Fibroblast of lung (primary cell): Measurements from ENCODE around the gene GXYLT1.

ENCODE experiments used
- EZH2 ChIP-seq: IDR thresholded peaks from 2 replicates; pipeline ENCODE4 v1.5.1; 2012; ENCODE audit warnings: low read length, control low read depth, mild to moderate bottlenecking; ENCODE audit errors: missing control alignments
- TF ChIP-seq, protein P1 (sequence below), 2 donors: IDR thresholded peaks in 1 of 2; conservative IDR thresholded peaks in 1 of 2; 1 replicate in 1 of 2; 2 replicates in 1 of 2; pipeline ENCODE4 v1.5.1; 2011 to 2012; ENCODE audit warnings: low read length in 2 of 2, control low read depth in 1 of 2, inconsistent platforms in 1 of 2, low read depth in 1 of 2, mild to moderate bottlenecking in 1 of 2

- no peak for TF ChIP-seq EZH2
- TF ChIP-seq, protein P1, sequence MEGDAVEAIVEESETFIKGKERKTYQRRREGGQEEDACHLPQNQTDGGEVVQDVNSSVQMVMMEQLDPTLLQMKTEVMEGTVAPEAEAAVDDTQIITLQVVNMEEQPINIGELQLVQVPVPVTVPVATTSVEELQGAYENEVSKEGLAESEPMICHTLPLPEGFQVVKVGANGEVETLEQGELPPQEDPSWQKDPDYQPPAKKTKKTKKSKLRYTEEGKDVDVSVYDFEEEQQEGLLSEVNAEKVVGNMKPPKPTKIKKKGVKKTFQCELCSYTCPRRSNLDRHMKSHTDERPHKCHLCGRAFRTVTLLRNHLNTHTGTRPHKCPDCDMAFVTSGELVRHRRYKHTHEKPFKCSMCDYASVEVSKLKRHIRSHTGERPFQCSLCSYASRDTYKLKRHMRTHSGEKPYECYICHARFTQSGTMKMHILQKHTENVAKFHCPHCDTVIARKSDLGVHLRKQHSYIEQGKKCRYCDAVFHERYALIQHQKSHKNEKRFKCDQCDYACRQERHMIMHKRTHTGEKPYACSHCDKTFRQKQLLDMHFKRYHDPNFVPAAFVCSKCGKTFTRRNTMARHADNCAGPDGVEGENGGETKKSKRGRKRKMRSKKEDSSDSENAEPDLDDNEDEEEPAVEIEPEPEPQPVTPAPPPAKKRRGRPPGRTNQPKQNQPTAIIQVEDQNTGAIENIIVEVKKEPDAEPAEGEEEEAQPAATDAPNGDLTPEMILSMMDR (conservative IDR thresholded peaks at IDR 0.05 in 1 of 2, IDR thresholded peaks at IDR 0.05 in 1 of 2; ENCODE audit: low read depth in 1 of 2, low read length in 2 of 2), result no peak
Measured at GRCh38 chr12:42173961-42174521, 29.4 kb upstream of the GXYLT1 start.
